Breast epithelium (tissue), 4 donors: ENCODE results near the gene ZNF473. TPM values are rescaled to one million over a fixed set of nuclear protein-coding genes. Genes with fewer than 3 reads are reported as not detected.
A peak's percentile ranks its signal among the peaks of the same experiment; 100 is the strongest.
"Not testable (repeated sequence)": the region's sequence is repeated elsewhere in the genome, so short reads cannot be mapped to it uniquely, and the experiment has no call there.

Experiments
- DNase-seq, 2 donors: peaks; one replicate each; pipeline ENCODE4 v3.0.0-alpha.2; 2019; ENCODE audit warnings: low spot score in 2 of 2
- H3K27ac ChIP-seq, 2 donors: fragments of 200-600 bp; sonication (generic) in 1 of 2; one replicate each; pipeline ENCODE4 v1.5.1; 2016 to 2019; ENCODE audit warnings: mild to moderate bottlenecking in 1 of 2
- H3K27me3 ChIP-seq, 2 donors: fragments of 200-600 bp; sonication (generic) in 1 of 2; one replicate each; pipeline versions ENCODE4 v1.5.1 to v1.6.0; 2017 to 2019; ENCODE audit warnings: control low read depth in 1 of 2, mild to moderate bottlenecking in 1 of 2
- H3K36me3 ChIP-seq: fragments of 200-600 bp; one replicate; pipeline ENCODE4 v1.5.1; 2019
- H3K4me1 ChIP-seq, 2 donors: fragments of 200-600 bp; sonication (generic); one replicate each; pipeline ENCODE4 v1.5.1; 2016 to 2019; ENCODE audit warnings: control low read depth in 1 of 2
- H3K4me3 ChIP-seq, 3 donors: fragments of 200-600 bp; sonication (generic); 1 replicate in 2 of 3; 2 replicates in 1 of 3; pipeline ENCODE4 v1.5.1; 2016 to 2019; ENCODE audit warnings: mild to moderate bottlenecking in 3 of 3, moderate library complexity in 2 of 3
- H3K9me3 ChIP-seq, 2 donors: fragments of 200-600 bp; sonication (generic) in 1 of 2; one replicate each; pipeline ENCODE4 v1.5.1; 2016 to 2019; ENCODE audit warnings: control low read depth in 1 of 2
- POLR2A ChIP-seq: fragments of 450-650 bp; IDR thresholded peaks from one replicate; pipeline ENCODE4 v1.6.1; 2016; ENCODE audit warnings: antibody characterized with exemption, mild to moderate bottlenecking, moderate library complexity
- POLR2AphosphoS5 ChIP-seq, 3 donors: sonication (generic); formaldehyde crosslinking; IDR thresholded peaks; one replicate each; pipeline ENCODE4 v1.6.1; 2017; ENCODE audit warnings: antibody characterized with exemption in 3 of 3
- intact Hi-C: fragments of 100-400 bp; cut with DNase I; formaldehyde crosslinking; loops from one replicate; pipeline ENCODE4 v1.15.1; 2023; ENCODE audit warnings: low total_unique reads
- total RNA-seq, 3 donors: library from RNA; depleted of rRNA; stranded (reverse); fragments of >200 nt; gene quantifications; one replicate each; pipeline ENCODE4 v1.1.0, GENCODE V29; 2016
- TF ChIP-seq, protein P1 (sequence below), 3 donors: fragments of 450-650 bp; IDR thresholded peaks; one replicate each; pipeline ENCODE4 v1.5.1; 2016 to 2017; ENCODE audit warnings: antibody characterized with exemption in 3 of 3, mild to moderate bottlenecking in 3 of 3, moderate library complexity in 3 of 3

The ZNF473 gene
- total RNA-seq, 3 donors from 2014 or later = 7.8 to 15.5 (median 12.1) TPM

DNA sequence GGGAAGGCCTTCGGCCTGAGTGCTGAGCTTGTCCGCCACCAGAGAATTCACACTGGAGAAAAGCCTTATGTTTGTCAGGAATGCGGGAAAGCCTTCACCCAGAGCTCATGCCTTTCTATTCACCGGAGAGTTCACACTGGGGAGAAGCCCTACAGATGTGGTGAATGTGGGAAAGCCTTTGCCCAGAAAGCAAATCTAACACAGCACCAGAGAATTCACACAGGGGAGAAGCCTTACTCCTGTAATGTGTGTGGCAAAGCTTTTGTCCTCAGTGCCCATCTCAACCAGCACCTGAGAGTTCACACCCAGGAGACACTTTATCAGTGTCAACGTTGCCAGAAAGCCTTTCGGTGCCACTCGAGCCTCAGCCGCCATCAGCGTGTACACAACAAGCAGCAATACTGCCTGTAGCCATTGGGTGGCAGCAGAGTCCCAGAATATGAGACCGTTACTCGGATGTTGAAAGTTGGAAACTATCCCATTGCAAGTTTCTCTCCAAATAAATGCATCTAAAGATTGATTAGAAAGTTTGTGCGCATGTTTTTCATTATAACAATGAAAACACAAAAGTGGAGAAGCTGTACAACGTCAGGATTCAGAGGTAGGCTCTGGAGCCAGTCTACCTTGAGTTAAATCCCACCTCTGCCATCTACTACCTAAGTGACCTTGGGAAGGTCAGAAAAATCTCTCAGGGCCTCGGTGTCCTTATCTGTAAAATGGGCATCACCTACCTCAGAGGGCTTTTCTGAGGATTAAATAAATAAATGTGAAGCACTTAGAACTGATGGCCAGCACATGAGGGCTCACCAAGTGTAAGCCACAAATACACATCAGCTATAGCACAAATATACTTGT lies 21.1 kb downstream of the ZNF473 start:
- H3K9me3 ChIP-seq = peaks cover 42 to 53% of the 10 kb centered on the region in 2 donors
- intact Hi-C loops = no loop called here
- H3K27me3 ChIP-seq = no peaks in the 10 kb centered on the region
- no peaks in the 10 kb centered on the region for H3K4me1 ChIP-seq
- peaks cover 24% of the 10 kb centered on the region for H3K36me3 ChIP-seq
- no peak overlapping the region for H3K27ac ChIP-seq
- TF ChIP-seq POLR2A (no peak), POLR2AphosphoS5 (IDR thresholded peaks at IDR 0.05) (no peak)
- TF ChIP-seq, protein P1, sequence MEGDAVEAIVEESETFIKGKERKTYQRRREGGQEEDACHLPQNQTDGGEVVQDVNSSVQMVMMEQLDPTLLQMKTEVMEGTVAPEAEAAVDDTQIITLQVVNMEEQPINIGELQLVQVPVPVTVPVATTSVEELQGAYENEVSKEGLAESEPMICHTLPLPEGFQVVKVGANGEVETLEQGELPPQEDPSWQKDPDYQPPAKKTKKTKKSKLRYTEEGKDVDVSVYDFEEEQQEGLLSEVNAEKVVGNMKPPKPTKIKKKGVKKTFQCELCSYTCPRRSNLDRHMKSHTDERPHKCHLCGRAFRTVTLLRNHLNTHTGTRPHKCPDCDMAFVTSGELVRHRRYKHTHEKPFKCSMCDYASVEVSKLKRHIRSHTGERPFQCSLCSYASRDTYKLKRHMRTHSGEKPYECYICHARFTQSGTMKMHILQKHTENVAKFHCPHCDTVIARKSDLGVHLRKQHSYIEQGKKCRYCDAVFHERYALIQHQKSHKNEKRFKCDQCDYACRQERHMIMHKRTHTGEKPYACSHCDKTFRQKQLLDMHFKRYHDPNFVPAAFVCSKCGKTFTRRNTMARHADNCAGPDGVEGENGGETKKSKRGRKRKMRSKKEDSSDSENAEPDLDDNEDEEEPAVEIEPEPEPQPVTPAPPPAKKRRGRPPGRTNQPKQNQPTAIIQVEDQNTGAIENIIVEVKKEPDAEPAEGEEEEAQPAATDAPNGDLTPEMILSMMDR (IDR thresholded peaks at IDR 0.05) = peak; percentile 18 to 53 (median 46)
- DNase-seq = peak in 1 of 2 donors; percentile 24
- H3K4me3 ChIP-seq = no peak overlapping the region

DNA sequence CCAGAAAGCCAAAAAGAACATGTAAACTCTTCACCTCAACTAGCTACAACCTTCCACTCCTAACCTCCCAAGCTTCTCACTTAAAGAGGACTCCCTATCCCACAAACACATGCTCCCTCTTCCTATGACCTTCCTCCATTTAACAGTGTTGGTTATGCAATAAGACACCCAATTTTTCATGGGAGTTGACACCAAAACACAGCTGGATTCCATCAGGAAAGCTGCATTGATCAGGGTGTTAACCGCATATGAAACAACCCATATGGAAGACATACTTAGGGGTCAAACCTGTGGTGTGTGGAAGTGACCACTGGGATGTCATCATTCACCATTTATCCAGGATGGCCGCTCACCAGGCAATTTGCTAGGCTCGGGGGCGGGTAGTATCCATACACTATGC lies 21.9 kb downstream of the ZNF473 start:
- H3K4me1 ChIP-seq = no peaks in the 10 kb centered on the region
- peaks cover 20% of the 10 kb centered on the region for H3K36me3 ChIP-seq
- no peak overlapping the region for H3K27ac ChIP-seq
- TF ChIP-seq POLR2AphosphoS5 (IDR thresholded peaks at IDR 0.05) (no peak), POLR2A (no peak)
- TF ChIP-seq, protein P1 (IDR thresholded peaks at IDR 0.05) = no peak
- DNase-seq = no peak
- intact Hi-C loops = no loop called here
- H3K4me3 ChIP-seq = no peak overlapping the region
- H3K27me3 ChIP-seq = no peaks in the 10 kb centered on the region
- peaks cover 42 to 49% of the 10 kb centered on the region in 2 donors for H3K9me3 ChIP-seq

DNA sequence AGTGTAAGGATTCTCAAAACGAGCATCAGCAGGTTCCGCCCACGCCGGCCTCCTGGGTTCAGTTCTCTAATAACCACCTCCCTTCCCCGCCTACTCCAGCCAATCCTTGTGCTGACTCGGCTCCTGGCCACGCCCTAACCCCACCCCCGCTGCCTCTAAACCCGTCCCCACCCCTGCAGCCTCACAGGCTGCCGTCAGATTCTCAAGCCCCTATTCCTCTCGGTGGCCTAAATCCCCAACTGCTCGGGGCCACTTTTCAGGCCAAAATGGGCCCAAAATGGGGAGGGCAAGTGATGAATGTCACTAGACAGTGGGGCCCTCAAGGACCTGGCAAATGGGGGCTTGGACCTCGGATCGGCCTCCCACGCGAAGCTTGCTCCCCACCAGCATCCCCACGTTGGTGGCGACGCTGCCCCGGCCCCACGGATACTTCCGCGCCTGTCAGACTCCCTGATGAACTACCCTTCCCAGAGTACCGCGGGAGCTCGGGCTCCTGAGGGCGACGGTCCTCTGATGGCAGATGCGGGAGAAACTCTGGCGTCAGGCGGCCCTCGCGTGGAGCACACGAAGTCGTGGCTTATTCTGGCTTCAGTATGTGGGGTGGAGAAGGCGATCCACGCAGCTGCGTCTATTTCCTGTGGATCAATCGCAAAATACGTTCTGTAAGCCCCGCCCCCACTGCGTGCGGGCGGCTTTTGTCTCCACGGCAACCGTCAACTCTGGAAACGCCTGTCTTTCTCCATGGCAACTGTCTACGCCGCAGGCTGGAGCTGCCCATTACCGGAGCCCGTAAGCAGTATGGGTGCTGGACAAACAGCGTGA lies 24.8 kb downstream of the ZNF473 start:
- Histone ChIP-seq H3K36me3 (peaks cover 3% of the 10 kb centered on the region), H3K9me3 (peaks cover 18 to 25% of the 10 kb centered on the region in 2 donors), H3K4me1 (no peaks in the 10 kb centered on the region), H3K27ac (peak overlapping the region; percentile 76 to 80), H3K27me3 (no peaks in the 10 kb centered on the region), H3K4me3 (peak overlapping the region; percentile 46 to 65 (median 60))
- TF ChIP-seq, protein P1 (IDR thresholded peaks at IDR 0.05) = no peak
- TF ChIP-seq POLR2AphosphoS5 (IDR thresholded peaks at IDR 0.05) = peak in 1 of 3 donors; percentile 37
- peak; percentile 76 to 78 for DNase-seq
- intact Hi-C loops = no loop called here

DNA sequence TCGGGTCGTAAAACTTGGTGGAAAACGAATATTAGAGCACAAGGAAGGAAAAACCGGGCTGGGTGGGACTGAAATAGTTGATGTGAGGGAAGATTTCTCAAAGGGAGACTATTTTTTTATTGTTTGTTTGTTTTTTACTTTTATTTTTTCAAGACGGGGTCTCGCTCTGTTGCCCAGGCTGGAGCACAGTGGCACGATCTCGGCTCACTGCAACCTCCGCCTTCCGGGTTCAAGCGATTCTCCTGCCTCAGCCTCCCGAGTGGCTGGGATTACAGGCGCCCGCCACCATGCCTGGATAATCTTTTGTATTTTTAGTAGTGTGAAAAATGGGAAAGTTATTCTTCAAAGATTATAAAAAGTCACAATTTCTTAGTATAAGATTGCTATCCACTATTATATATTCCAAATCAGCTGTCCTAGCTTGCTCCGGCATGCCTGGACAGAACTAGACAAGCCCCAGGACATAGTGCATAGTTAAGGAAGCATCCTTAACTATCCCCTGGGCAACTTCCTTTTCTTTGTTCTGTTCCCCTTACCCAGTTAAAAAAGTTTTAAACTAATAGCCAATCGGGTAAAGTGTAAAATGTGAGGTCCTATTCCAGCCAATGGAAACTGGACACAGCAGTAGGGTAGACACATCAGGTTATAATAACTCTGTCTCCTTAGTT lies 25.6 kb downstream of the ZNF473 start:
- peaks cover 11 to 18% of the 10 kb centered on the region in 2 donors for H3K9me3 ChIP-seq
- H3K27me3 ChIP-seq, intact Hi-C loops, DNase-seq, H3K4me1 ChIP-seq, H3K36me3 ChIP-seq: not testable (repeated sequence)
- H3K4me3 ChIP-seq = peak overlapping the region; percentile 46 to 65 (median 60)
- H3K27ac ChIP-seq = peak overlapping the region; percentile 76 to 80

DNA sequence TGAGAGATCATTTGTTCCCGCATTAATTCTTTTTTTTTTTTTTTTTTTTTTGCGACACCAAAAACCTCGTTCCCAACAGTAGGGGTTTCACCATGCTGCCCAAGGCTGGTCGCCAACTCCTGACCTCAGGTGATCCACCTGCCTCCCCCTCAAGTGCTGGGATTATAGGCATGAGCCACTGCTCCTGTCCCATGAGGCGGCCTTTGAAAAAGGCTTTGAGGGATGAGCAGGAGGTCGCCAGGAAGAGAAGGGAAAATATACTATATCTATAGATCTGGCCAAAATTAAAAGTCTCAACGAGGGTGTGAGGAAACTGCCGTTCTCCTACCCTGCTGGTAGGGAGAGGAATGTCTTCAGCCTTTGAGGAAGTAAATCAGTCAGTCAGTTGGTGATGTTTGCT lies 26.2 kb downstream of the ZNF473 start:
- Histone ChIP-seq H3K27me3 (no peaks in the 10 kb centered on the region), H3K9me3 (peaks cover 5 to 12% of the 10 kb centered on the region in 2 donors), H3K4me1 (no peaks in the 10 kb centered on the region), H3K27ac (no peak overlapping the region), H3K36me3 (no peaks in the 10 kb centered on the region), H3K4me3 (no peak overlapping the region)
- TF ChIP-seq, protein P1 (IDR thresholded peaks at IDR 0.05) = no peak
- TF ChIP-seq POLR2AphosphoS5 (IDR thresholded peaks at IDR 0.05) (no peak), POLR2A (no peak)
- intact Hi-C loops = no loop called here
- DNase-seq = no peak
